GM21529 (cell line): ENCODE data around the gene DAB2IP.

Source experiments
- ATAC-seq: cut with Tn5 transposase; IDR thresholded peaks from one replicate; pipeline ENCODE4 v1.9.1; 2021; ENCODE audit not compliant: unreplicated experiment

The DAB2IP gene

GRCh38 chr9:121662359-121662758 is 10.9 kb downstream of the DAB2IP start:
- ATAC-seq, result no peak

GRCh38 chr9:121662891-121663580 is 11.6 kb downstream of the DAB2IP start:
- ATAC-seq, result no peak

- ATAC-seq, result no peak
These were observed 12.2 kb downstream of the DAB2IP start for GRCh38 chr9:121663591-121663990.

GRCh38 chr9:121666294-121666693 is 14.9 kb downstream of the DAB2IP start:
- ATAC-seq, result no peak

- no peak for ATAC-seq
These were observed 15.8 kb downstream of the DAB2IP start for GRCh38 chr9:121667214-121667613.

GRCh38 chr9:121667890-121668289 is 16.5 kb downstream of the DAB2IP start:
- ATAC-seq, result no peak

- ATAC-seq, result no peak
These were observed 19.0 kb downstream of the DAB2IP start for GRCh38 chr9:121670431-121670830.

GRCh38 chr9:121671612-121672155 is 20.2 kb downstream of the DAB2IP start:
- ATAC-seq, result no peak

- ATAC-seq, result no peak
These were observed 20.8 kb downstream of the DAB2IP start for GRCh38 chr9:121672213-121672612.

- no peak for ATAC-seq
These were observed 21.6 kb downstream of the DAB2IP start for GRCh38 chr9:121672986-121673385.

GRCh38 chr9:121673576-121673975 is 22.1 kb downstream of the DAB2IP start:
- no peak for ATAC-seq

- no peak for ATAC-seq
These were observed 22.6 kb downstream of the DAB2IP start for GRCh38 chr9:121674017-121674416.

- ATAC-seq, result no peak
These were observed 23.5 kb downstream of the DAB2IP start for GRCh38 chr9:121674952-121675351.

GRCh38 chr9:121675381-121675780 is 23.9 kb downstream of the DAB2IP start:
- no peak for ATAC-seq

GRCh38 chr9:121675969-121676822 is 24.8 kb downstream of the DAB2IP start:
- no peak for ATAC-seq

GRCh38 chr9:121676926-121677325 is 25.5 kb downstream of the DAB2IP start:
- ATAC-seq, result no peak

GRCh38 chr9:121678501-121679022 is 27.1 kb downstream of the DAB2IP start:
- ATAC-seq, result no peak

GRCh38 chr9:121679901-121680635 is 28.6 kb downstream of the DAB2IP start:
- ATAC-seq, result no peak

GRCh38 chr9:121681404-121681803 is 30.0 kb downstream of the DAB2IP start:
- ATAC-seq, result no peak

- no peak for ATAC-seq
These were observed 30.8 kb downstream of the DAB2IP start for GRCh38 chr9:121682201-121682600.

GRCh38 chr9:121682926-121683515 is 31.6 kb downstream of the DAB2IP start:
- no peak for ATAC-seq
